Breast epithelium (tissue), 4 donors: ENCODE measurements around the gene MAD2L2. TPM values are rescaled to one million over a fixed set of nuclear protein-coding genes. Genes with fewer than 3 reads are reported as not detected.

ENCODE experiments used
- DNase-seq, 2 donors: peaks; one replicate each; pipeline ENCODE4 v3.0.0-alpha.2; 2019; ENCODE audit warnings: low spot score in 2 of 2
- H3K27ac ChIP-seq, 2 donors: fragments of 200-600 bp; sonication (generic) in 1 of 2; one replicate each; pipeline ENCODE4 v1.5.1; 2016 to 2019; ENCODE audit warnings: mild to moderate bottlenecking in 1 of 2
- H3K27me3 ChIP-seq, 2 donors: fragments of 200-600 bp; sonication (generic) in 1 of 2; one replicate each; pipeline versions ENCODE4 v1.5.1 to v1.6.0; 2017 to 2019; ENCODE audit warnings: control low read depth in 1 of 2, mild to moderate bottlenecking in 1 of 2
- H3K36me3 ChIP-seq: fragments of 200-600 bp; one replicate; pipeline ENCODE4 v1.5.1; 2019
- H3K4me1 ChIP-seq, 2 donors: fragments of 200-600 bp; sonication (generic); one replicate each; pipeline ENCODE4 v1.5.1; 2016 to 2019; ENCODE audit warnings: control low read depth in 1 of 2
- H3K4me3 ChIP-seq, 3 donors: fragments of 200-600 bp; sonication (generic); 1 replicate in 2 of 3; 2 replicates in 1 of 3; pipeline ENCODE4 v1.5.1; 2016 to 2019; ENCODE audit warnings: mild to moderate bottlenecking in 3 of 3, moderate library complexity in 2 of 3
- H3K9me3 ChIP-seq, 2 donors: fragments of 200-600 bp; sonication (generic) in 1 of 2; one replicate each; pipeline ENCODE4 v1.5.1; 2016 to 2019; ENCODE audit warnings: control low read depth in 1 of 2
- CTCF ChIP-seq, 3 donors: fragments of 450-650 bp; IDR thresholded peaks; one replicate each; pipeline ENCODE4 v1.5.1; 2016 to 2017; ENCODE audit warnings: antibody characterized with exemption in 3 of 3, mild to moderate bottlenecking in 3 of 3, moderate library complexity in 3 of 3
- POLR2A ChIP-seq: fragments of 450-650 bp; IDR thresholded peaks from one replicate; pipeline ENCODE4 v1.6.1; 2016; ENCODE audit warnings: antibody characterized with exemption, mild to moderate bottlenecking, moderate library complexity
- POLR2AphosphoS5 ChIP-seq, 3 donors: sonication (generic); formaldehyde crosslinking; IDR thresholded peaks; one replicate each; pipeline ENCODE4 v1.6.1; 2017; ENCODE audit warnings: antibody characterized with exemption in 3 of 3
- intact Hi-C: fragments of 100-400 bp; cut with DNase I; formaldehyde crosslinking; loops from one replicate; pipeline ENCODE4 v1.15.1; 2023; ENCODE audit warnings: low total_unique reads
- total RNA-seq, 3 donors: library from RNA; depleted of rRNA; stranded (reverse); fragments of >200 nt; gene quantifications; one replicate each; pipeline ENCODE4 v1.1.0, GENCODE V29; 2016

The MAD2L2 gene
- total RNA-seq, 3 donors from 2014 or later: 31.8 to 58.7 (median 47.7) TPM

DNA sequence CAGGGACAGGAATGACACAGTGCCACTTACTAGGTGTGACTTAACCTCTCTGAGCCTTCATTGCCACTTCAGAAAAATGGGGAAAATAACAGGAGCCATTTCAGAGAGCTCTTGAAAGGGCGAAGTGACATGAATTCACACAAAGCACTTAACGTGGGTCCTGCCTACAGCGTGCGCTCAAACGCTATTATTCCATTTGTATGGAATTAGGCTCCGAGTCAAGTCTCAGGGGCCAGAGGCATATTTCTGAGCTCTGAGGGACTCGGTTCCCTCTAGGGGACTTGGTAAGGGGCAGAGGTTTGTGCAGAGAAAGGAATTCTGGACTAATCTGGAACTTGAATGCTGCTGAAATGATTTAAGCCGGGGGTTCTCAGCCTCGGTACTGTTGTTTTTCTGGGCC is 24.6 kb upstream of the MAD2L2 start:
- intact Hi-C loops: no loop called here
- TF ChIP-seq CTCF (IDR thresholded peaks at IDR 0.05) (no peak), POLR2AphosphoS5 (IDR thresholded peaks at IDR 0.05) (no peak), POLR2A (no peak)
- H3K36me3 ChIP-seq: no peaks in the 10 kb centered on the region
- H3K27me3 ChIP-seq: peaks cover 0 to 7% of the 10 kb centered on the region in 2 donors
- H3K27ac ChIP-seq: no peak overlapping the region
- no peaks in the 10 kb centered on the region for H3K4me1 ChIP-seq
- no peak overlapping the region for H3K4me3 ChIP-seq
- H3K9me3 ChIP-seq: no peaks in the 10 kb centered on the region
- no peak for DNase-seq

DNA sequence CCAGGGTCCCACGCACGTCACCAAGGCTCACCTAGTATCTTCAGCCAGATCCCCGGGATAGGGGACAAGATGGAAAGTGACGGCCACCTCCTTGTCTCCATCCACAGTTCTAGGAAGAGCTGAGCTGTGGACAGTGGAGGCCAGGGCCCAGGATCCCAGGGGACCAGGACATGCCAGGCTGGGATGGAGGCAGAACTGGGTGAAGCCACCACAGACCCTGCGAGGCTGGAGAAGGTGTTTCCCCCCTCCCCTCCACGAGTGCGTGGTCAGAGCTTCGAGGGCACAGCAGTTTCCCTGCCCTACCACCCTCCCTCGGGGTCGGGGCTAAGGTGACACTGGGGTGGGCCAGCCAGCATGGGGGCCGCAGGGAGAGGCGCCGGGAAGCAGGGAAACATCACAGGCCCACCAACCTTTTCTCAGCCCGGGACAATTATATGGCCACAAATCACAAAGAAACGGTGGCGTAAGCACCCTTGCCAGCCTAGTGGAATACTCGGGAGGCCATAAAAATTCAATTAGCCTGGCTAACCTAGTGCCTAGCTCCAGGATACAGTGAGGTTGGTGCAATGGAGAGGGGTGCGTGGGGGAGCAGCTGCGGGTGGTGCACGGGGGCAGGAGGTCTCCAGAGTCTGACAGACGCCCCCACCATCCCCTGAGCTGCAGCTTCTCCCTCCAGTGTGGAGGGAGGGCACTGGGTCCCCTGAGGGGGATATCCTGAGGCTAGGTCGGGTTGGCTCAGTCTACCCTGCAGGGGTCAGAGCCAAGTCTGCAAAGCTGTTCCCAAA is 23.9 kb upstream of the MAD2L2 start:
- Histone ChIP-seq H3K4me3 (no peak overlapping the region), H3K27me3 (peaks cover 0 to 10% of the 10 kb centered on the region in 2 donors), H3K36me3 (no peaks in the 10 kb centered on the region), H3K27ac (no peak overlapping the region), H3K9me3 (no peaks in the 10 kb centered on the region), H3K4me1 (no peaks in the 10 kb centered on the region)
- intact Hi-C loops: no loop called here
- no peak for DNase-seq
- no peak for TF ChIP-seq CTCF (IDR thresholded peaks at IDR 0.05)
- TF ChIP-seq POLR2A: no peak
- TF ChIP-seq POLR2AphosphoS5 (IDR thresholded peaks at IDR 0.05): no peak

GRCh38 chr1:11704194-11704529 is 23.2 kb upstream of the MAD2L2 start:
- DNase-seq: no peak
- Histone ChIP-seq H3K4me3 (no peak overlapping the region), H3K9me3 (no peaks in the 10 kb centered on the region), H3K27me3 (peaks cover 0 to 10% of the 10 kb centered on the region in 2 donors), H3K4me1 (no peaks in the 10 kb centered on the region), H3K27ac (no peak overlapping the region), H3K36me3 (no peaks in the 10 kb centered on the region)
- TF ChIP-seq CTCF (IDR thresholded peaks at IDR 0.05): no peak
- no peak for TF ChIP-seq POLR2A
- TF ChIP-seq POLR2AphosphoS5 (IDR thresholded peaks at IDR 0.05): no peak
- intact Hi-C loops: no loop called here

DNA sequence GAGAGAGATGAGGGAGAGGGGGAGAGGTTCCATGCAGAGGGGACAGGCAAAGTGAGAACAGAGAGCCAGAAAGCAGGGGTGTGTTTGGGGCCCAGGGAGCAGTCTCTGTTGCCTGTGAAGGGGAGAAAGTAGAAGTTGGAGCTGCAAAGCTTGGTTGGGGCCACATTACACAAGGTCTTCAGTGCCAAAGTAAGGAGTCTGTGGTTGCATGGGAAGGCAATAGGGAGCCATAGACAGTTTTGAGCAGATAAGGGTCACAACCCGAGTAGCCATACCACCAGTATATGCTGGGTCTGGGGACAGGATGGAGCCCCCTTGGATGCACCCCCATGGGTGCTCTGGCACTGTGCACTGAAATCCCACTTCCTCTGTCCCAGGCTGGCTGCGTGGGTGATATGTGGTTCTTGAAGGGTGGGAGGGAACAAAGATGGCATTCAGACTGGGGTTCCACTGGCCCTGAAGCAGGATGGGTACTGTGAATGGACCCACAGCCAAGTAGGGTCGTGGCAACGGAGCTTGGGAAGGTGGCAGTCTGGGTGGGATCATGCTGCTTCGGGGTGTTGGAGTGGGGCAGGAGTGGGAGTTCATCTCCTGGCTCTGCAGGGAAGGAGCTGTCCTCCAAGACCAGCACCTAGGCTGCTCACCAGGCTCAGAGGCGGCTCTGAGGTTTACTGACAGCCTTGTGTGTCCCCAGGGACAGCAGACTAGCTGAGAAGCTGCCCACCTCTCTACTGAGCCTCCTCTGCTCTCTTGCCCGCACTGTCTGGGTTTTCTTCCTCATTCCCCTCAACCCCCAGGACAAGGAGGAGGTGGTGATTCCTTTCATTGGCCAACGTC is 22.6 kb upstream of the MAD2L2 start:
- no peaks in the 10 kb centered on the region for H3K9me3 ChIP-seq
- intact Hi-C loops: no loop called here
- H3K4me3 ChIP-seq: no peak overlapping the region
- DNase-seq: no peak
- no peak overlapping the region for H3K27ac ChIP-seq
- no peak for TF ChIP-seq CTCF (IDR thresholded peaks at IDR 0.05)
- no peak for TF ChIP-seq POLR2AphosphoS5 (IDR thresholded peaks at IDR 0.05)
- TF ChIP-seq POLR2A: no peak
- no peaks in the 10 kb centered on the region for H3K36me3 ChIP-seq
- H3K4me1 ChIP-seq: no peaks in the 10 kb centered on the region
- peaks cover 0 to 10% of the 10 kb centered on the region in 2 donors for H3K27me3 ChIP-seq
